ENCODE data around the gene ABR. TPM values are rescaled to one million over a fixed set of nuclear protein-coding genes. Genes with fewer than 3 reads are reported as not detected.
A peak's percentile ranks its signal among the peaks of the same experiment; 100 is the strongest.
"Not testable (repeated sequence)": the region's sequence is repeated elsewhere in the genome, so short reads cannot be mapped to it uniquely, and the experiment has no call there.

Gene ABR
- total RNA-seq, 1 donor from 2014 or later, result 56.1 TPM

DNA sequence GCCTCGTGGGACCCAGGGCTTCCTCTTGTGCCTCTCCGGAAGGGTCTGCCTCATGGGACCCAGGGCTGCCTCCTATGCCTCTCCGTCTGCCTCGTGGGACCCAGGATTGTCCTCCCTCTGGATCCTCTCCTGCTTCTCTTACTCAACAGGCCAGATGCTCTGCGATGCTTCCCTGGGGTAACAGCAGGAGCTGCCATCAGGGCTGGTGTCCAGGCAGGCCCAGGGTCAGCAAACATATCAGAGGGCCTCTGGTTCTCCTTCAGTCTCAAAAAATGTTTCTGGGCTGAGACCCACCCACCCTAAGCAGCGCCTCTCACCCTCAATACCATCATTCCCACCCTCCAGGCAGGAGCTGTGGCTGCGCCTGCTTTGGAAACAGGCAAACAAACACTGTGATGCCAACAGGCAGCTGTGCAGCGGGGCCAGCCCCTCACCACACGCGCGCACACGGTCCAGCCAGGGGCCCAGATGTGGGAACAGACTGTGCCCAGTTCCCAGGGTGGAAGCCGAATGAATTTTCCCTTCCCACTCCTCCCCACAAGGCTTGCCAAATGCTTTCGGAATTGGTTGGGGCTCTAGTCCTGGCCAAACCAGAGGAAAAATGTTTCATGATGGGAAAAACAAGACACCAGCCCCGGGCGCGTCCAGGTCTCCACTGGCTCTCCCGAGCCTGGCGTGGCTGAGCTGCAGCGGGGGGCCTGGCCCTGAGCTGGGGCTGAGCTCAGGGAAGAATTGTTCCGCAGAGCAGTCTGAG is 171.6 kb downstream of the ABR start:
- peak; percentile 95 for DNase-seq

GRCh38 chr17:1007310-1008007 is 172.3 kb downstream of the ABR start:
- no peak for DNase-seq

GRCh38 chr17:1006054-1006453 is 173.7 kb downstream of the ABR start:
- no peak for DNase-seq

- DNase-seq, result peak; percentile 93
Observed at GRCh38 chr17:1005361-1005946, 174.3 kb downstream of the ABR start.

GRCh38 chr17:1004769-1005295 is 174.9 kb downstream of the ABR start:
- no peak for DNase-seq

GRCh38 chr17:1003972-1004768 is 175.6 kb downstream of the ABR start:
- DNase-seq, result no peak

DNA sequence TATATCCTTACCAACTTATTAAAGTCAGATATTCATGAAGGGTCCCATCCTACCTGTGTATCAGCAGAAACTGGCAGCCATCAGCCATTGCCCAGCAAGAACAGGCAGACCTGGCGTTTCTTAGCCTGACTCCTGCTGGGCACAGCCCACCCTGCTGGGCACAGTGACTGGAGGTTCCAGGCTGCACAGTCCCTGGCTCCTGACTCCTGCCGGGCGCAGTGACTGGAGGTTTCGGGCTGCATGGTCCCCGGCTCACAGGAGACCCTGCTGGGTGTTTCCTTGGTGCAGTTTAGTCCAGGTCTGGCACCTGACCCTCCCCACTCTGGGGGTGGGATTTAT is 176.2 kb downstream of the ABR start:
- DNase-seq, result no peak

DNA sequence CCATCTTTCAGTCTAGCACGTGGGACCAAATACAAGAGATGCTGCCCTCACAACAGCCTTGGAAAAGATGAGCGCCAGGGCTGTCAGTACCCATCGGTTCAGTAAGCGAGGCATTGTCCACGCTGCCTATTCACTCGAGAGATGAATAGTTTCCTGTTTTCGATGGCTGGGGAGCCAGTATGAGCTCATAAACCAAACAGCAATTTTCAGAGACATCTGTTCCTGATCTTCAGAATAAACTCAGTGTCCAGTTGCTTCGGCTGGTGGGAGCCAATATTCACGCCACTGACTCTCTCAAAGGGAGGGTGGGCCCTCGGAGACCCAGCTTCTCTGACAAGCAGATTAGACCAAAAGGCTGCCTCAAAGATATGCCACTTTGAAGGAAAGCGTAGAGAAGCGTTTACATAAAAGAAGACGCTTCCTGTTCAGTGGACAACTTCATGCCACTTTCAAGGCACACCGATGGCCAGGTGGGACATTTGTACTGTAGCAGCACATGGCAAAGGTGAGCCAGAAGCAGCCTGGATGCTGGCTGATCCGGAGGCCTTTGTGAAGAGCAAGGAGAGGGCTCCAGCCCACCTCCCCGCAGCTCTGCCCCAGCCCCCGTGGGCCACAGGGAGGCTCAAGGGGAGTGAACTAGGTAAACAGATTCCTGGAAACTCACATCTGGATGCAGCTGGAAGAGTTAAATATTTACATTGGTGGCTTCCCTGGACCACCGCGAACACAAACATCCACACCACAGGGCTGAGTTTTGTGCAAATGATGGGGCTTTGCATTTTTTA is 176.8 kb downstream of the ABR start:
- peak; percentile 82 for DNase-seq

DNA sequence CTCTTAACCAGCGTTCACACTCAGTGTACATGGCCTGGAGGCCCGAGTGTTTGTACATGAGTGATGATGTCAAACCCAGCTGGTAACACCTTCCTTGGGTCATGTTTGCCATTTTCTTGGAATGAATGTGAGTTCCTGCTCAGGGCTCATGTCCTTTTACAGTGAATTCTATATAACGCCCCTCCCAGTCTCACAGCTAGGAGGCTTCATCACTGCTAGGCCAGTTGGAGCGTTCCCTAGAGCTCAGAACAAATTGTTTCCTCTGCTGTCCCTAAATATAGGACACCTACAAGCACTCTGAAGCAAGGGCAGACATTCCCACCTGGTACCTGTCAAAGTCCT is 177.4 kb downstream of the ABR start:
- no peak for DNase-seq

GRCh38 chr17:1001640-1002411 is 178.0 kb downstream of the ABR start:
- no peak for DNase-seq

GRCh38 chr17:1000597-1001461 is 179.0 kb downstream of the ABR start:
- peak; percentile 95 for DNase-seq

DNA sequence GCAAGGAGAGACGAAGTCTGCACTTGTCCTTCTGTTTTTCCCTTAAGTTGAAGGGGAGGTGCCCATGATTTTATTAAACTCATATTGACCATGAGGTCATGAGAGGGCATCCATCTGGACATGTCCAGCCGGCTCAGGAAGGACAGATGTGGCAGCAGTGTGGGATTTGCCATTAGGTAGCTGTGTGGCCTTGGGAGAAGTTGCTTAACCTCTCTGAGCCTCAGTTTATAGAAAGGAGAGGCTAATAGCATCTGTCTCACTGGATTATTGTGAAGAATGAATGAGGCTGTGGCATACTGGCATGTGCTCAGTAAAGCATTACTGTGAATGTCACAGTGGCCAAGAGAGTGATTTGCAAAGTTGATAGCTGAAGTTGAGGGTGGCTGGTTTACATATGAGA is 181.7 kb downstream of the ABR start:
- DNase-seq, result no peak

DNA sequence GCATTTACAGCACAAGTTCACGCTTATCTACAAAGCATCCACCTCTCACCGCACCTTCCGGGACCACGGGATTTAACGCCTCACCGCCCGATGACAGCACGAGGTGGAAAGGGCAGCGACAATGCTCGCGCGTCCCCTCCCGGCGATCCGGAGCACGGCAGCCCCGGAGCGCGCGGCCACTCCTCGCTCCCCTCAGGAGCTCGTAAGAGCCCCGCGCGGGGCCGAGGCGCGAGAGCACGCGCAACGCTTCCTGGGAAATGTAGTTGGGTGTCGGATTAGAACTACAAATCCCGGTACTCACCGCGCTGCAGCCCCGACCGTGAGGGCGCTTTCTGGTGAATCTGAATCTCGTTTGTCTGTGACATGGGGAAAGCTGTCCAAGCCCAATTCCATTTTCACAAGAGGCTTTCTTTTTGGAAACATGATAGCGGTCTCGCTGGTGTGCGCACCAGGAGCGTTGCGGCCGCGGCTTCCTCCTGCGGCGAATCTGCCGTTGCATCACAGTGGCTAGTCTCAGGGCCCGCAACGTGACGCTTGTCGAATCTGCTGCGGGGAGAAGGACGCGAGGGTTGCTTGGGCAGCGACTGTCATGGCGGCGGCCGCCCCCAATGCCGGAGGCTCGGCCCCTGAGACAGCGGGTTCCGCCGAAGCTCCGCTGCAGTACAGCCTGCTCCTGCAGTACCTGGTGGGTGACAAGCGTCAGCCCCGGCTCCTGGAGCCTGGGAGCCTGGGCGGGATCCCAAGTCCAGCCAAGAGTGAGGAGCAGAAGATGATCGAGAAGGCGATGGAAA is 183.0 kb downstream of the ABR start, which contains the start of gene TIMM22:
Gene TIMM22, plus strand, starts transcription at position 576 of the 791 bp plus-strand sequence. Its CDS starts 14 bp downstream, at position 590.
- DNase-seq, result peak; percentile 98

GRCh38 chr17:995324-995723 is 184.5 kb downstream of the ABR start:
- not testable (repeated sequence) for DNase-seq

DNA sequence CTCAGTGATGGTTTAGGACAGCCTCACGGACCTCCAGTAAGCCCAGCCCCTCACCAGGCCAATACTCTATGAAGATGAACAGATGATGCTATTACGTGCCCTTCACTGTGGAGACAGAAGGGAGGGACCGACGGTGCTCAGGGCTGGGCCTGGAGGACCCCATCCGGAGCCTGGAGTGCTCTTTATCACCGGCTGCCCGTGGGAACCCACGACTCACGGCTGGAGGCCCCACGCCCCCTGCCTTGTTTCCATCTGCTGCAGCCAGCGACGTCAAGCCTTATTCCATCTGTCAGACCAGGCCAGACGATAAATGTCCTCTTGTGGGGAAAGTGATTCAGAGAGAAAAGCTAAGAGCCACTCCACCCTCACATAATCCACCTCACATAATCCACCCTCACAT is 186.8 kb downstream of the ABR start:
- no peak for DNase-seq

DNA sequence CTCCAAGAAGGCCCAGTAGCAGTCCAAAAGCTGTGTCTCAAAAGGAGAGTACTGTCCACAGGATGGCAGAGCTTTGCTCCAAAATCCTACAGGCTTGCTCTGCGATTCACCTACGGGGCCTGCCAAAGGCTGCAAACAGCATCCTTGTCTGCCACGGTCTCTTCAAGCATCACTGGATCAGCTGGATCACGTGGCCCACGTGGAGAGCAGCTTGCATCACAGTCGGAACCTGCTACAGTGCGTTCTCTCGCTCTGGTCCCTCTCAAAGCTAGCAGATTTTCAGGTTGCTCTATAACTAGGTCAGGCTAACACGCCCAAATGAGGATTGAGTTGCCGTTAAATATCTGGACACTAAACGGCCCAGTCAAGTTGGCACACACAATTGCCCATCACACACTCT is 191.2 kb downstream of the ABR start:
- DNase-seq, result no peak

- DNase-seq, result no peak
Observed at GRCh38 chr17:987931-988330, 191.8 kb downstream of the ABR start.

- DNase-seq, result no peak
Observed at GRCh38 chr17:986322-986929, 193.4 kb downstream of the ABR start.

DNA sequence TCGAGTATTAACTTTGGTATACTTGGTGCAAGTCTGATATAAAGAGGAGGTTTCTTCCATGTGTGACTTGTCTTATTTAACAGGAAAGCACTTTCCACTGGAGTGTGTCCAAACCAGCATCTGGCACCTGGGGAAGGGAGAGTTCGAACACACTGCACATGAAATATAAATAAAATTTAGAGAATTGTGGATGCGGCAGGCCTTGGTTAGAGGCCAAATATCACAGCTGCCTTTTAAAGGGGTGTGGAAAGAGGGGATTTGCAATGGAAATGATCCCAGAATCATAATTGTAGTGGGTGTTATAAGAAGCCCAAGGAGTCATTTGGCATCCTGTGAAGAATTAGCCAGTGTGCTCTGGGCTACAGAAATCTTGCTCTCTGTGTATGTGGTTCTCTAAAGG is 195.9 kb downstream of the ABR start:
- DNase-seq, result peak; percentile 88
